Prostate gland (tissue), 2 donors: ENCODE data around the gene ILKAP. TPM values are rescaled to one million over a fixed set of nuclear protein-coding genes. Genes with fewer than 3 reads are reported as not detected.

Experiments
- DNase-seq: peaks from one replicate; pipeline ENCODE4 v3.0.0-alpha.2; 2019; ENCODE audit warnings: low spot score
- H3K27ac ChIP-seq, 2 donors: fragments of 200-600 bp; sonication (generic); 2 replicates each; pipeline ENCODE4 v1.5.1; 2017 to 2019
- H3K27me3 ChIP-seq: fragments of 200-600 bp; sonication (generic); replicated peaks from 2 replicates; pipeline ENCODE4 v1.5.1; 2019; ENCODE audit not compliant: insufficient read depth
- H3K36me3 ChIP-seq, 2 donors: fragments of 200-600 bp; sonication (generic); 1 replicate in 1 of 2; 2 replicates in 1 of 2; pipeline versions ENCODE4 v1.5.1 to v1.8.1; 2017 to 2019
- H3K4me1 ChIP-seq: fragments of 200-600 bp; sonication (generic); replicated peaks from 2 replicates; pipeline ENCODE4 v1.5.1; 2019
- H3K4me3 ChIP-seq, 2 donors: fragments of 200-600 bp; sonication (generic); 2 replicates each; pipeline ENCODE4 v1.5.1; 2017 to 2019
- H3K9me3 ChIP-seq: fragments of 200-600 bp; sonication (generic); 2 replicates; pipeline ENCODE4 v1.5.1; 2017
- POLR2A ChIP-seq: fragments of 450-650 bp; IDR thresholded peaks from one replicate; pipeline ENCODE4 v1.6.1; 2016; ENCODE audit warnings: antibody characterized with exemption, mild to moderate bottlenecking
- POLR2AphosphoS5 ChIP-seq: sonication (generic); formaldehyde crosslinking; IDR thresholded peaks from one replicate; pipeline ENCODE4 v1.6.1; 2017; ENCODE audit warnings: antibody characterized with exemption
- WGBS: methylation state at CpG from one replicate; pipeline ENCODE4 v1.1.5; 2018; 5-methylcytosine and 5-hydroxymethylcytosine counted together
- intact Hi-C: fragments of 100-400 bp; cut with DNase I; formaldehyde crosslinking; loops from one replicate; pipeline ENCODE4 v1.14.2; 2022
- total RNA-seq, 2 donors: library from RNA; depleted of rRNA; stranded (reverse); fragments of >200 nt; gene quantifications; one replicate each; pipeline ENCODE4 v1.1.0, GENCODE V29; 2016
- TF ChIP-seq, protein P1 (sequence below), 4 experiments: fragments of 200-600 bp in 2 of 4; fragments of 450-650 bp in 2 of 4; sonication (generic) in 2 of 4; IDR thresholded peaks; 1 replicate in 3 of 4; 2 replicates in 1 of 4; pipeline ENCODE4 v1.5.1; 2016 to 2019; ENCODE audit warnings: antibody characterized with exemption in 4 of 4, mild to moderate bottlenecking in 2 of 4, moderate library complexity in 2 of 4

ILKAP gene
- total RNA-seq, 2 donors from 2014 or later: 33.6 to 41.8 TPM

DNA sequence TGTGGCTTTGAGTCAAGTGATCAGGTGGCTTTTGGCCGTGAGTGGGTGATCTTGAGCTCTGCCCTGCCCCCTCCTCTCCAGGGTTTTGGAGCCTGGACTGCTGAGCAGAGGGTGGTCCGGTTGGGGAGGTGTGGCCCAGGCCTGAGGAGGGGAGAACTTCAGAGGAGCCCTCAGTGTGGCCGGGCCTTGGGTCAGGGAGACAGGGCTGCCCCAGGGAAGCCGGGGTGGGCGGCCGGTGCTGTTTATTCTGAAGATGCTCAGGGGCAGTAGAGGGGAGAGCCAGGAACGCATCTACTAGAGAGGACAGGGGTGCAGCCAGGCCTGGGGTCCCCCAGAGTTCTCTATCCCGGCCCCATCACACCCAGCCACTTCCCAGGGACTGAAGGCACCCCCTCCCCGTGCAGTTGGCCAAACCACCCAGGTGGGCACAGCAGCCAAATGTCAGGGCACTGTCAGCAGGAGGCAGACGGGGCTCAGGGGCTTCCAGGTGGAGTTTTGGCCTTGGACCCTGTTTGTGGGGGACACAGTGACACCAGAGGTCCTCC is 43.8 kb downstream of the ILKAP start:
- Histone ChIP-seq H3K27me3 (peaks cover 5% of the 10 kb centered on the region), H3K36me3 (no peaks in the 10 kb centered on the region), H3K9me3 (no peaks in the 10 kb centered on the region), H3K27ac (no peak overlapping the region), H3K4me3 (no peak overlapping the region), H3K4me1 (no peaks in the 10 kb centered on the region)
- DNase-seq: no peak
- 71% methylated on average over 10 of the region's 10 CpGs for WGBS
- TF ChIP-seq, protein P1, sequence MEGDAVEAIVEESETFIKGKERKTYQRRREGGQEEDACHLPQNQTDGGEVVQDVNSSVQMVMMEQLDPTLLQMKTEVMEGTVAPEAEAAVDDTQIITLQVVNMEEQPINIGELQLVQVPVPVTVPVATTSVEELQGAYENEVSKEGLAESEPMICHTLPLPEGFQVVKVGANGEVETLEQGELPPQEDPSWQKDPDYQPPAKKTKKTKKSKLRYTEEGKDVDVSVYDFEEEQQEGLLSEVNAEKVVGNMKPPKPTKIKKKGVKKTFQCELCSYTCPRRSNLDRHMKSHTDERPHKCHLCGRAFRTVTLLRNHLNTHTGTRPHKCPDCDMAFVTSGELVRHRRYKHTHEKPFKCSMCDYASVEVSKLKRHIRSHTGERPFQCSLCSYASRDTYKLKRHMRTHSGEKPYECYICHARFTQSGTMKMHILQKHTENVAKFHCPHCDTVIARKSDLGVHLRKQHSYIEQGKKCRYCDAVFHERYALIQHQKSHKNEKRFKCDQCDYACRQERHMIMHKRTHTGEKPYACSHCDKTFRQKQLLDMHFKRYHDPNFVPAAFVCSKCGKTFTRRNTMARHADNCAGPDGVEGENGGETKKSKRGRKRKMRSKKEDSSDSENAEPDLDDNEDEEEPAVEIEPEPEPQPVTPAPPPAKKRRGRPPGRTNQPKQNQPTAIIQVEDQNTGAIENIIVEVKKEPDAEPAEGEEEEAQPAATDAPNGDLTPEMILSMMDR (IDR thresholded peaks at IDR 0.05): no peak
- no peak for TF ChIP-seq POLR2A
- TF ChIP-seq POLR2AphosphoS5: no peak
- intact Hi-C loops: loop anchor here (10.0 kb wide), 1 partner anchor 305 kb away; the partner anchor contains the start of gene RAMP1

DNA sequence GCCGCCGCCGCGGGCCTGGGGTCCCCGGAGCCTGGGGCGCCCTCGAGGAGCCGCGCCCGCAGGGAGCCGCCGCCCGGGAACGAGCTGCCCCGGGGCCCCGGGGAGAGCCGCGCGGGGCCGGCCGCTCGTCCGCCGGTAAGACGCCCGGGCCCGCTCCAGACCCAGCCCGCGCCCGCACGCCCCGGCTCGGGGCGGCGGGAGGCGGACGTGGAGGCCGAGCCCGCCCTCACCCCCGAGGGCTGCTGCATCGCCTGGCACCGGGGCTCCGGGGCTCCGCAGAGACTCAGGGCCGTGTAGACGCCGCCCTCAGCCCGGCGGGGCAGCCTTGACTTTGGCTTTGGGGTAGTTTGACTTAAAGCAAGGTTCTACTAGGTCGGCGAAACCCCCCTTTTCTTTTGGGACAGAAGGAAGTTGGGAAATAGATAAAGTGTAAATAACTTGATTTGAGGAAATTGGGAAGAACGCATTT is 44.4 kb downstream of the ILKAP start:
- Histone ChIP-seq H3K27ac (no peak overlapping the region), H3K4me3 (peak overlapping the region; percentile 4 to 24), H3K36me3 (no peaks in the 10 kb centered on the region), H3K27me3 (peaks cover 5% of the 10 kb centered on the region), H3K9me3 (no peaks in the 10 kb centered on the region), H3K4me1 (no peaks in the 10 kb centered on the region)
- TF ChIP-seq, protein P1 (IDR thresholded peaks at IDR 0.05): peak in 1 of 4 experiments; percentile 7
- TF ChIP-seq POLR2AphosphoS5: no peak
- intact Hi-C loops: no loop called here
- 6% methylated on average over 22 of the region's 52 CpGs for WGBS
- no peak for DNase-seq

DNA sequence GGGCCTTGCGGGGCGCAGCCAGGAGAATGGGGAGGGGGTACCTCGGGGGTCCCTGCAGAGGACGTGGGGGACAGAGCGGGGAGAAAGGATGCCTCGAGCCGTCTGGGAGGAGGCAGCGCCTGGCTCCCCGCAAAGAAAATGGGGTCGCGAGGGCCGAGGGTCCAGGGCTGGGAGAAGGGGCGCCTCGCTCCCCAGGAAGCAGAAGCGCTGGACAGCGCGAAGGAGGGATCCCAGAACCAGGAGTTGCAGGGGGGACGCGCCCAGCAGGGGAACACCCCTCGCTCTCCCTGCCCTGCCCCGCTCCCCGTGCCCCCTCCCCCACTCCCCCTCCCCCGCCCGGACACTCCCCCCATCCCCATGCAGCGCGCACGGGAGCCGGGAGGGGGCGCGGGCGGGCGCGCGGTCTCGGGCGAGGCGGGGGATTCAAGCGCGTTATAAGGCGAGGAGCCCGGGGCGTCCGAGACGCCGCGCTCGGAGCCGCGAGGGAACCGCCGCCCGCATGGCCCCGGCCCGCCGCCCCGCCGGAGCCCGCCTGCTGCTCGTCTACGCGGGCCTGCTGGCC is 44.9 kb downstream of the ILKAP start, which contains the start of gene ERFE:
Gene ERFE (plus strand): TSS at position 462 of the 562 bp plus-strand sequence. CDS start 38 bp downstream, at position 500.
- no peak within 1 kb of the TSS for H3K27ac ChIP-seq

DNA sequence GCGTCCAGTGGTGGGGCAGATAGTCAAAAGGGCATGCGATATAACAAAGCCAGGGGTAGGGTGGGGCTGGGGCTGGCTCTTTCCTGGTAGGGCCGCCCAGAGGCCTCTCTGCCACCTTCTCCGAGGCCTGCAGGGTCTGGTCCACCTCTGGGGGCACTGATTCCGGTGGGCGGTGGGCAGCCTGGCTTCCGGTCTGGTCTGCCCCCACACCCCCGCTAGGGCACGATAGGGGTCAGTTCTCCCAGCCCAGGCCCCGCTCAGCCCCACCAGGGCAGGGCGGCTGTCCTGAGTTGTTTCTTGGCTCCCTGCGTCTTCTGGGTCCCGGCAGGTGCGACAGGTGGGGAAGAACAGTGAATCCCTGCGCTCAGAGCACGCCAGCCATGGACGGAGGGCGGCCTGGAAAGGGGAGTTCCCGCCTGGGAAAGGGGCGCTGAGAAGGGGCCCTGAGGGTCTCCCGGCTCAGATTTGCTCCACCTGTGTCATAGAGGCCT is 45.4 kb downstream of the ILKAP start:
- H3K4me3 ChIP-seq: no peak overlapping the region
- TF ChIP-seq, protein P1 (IDR thresholded peaks at IDR 0.05): no peak
- TF ChIP-seq POLR2AphosphoS5 (no peak), POLR2A (no peak)
- no peaks in the 10 kb centered on the region for H3K36me3 ChIP-seq
- intact Hi-C loops: no loop called here
- no peaks in the 10 kb centered on the region for H3K9me3 ChIP-seq
- H3K4me1 ChIP-seq: no peaks in the 10 kb centered on the region
- no peaks in the 10 kb centered on the region for H3K27me3 ChIP-seq
- no peak overlapping the region for H3K27ac ChIP-seq
- 61% methylated on average over 21 of the region's 21 CpGs for WGBS
- DNase-seq: no peak

More for the DNA sequence above, 44.9 kb downstream of the ILKAP start, which contains the start of gene ERFE:
- Histone ChIP-seq H3K36me3 (no peaks in the 10 kb centered on the region), H3K27me3 (peaks cover 2% of the 10 kb centered on the region), H3K9me3 (no peaks in the 10 kb centered on the region), H3K4me3 (peak within 1 kb of the TSS; percentile 4 to 24), H3K4me1 (no peaks in the 10 kb centered on the region)
- no peak for DNase-seq
- intact Hi-C loops: no loop called here
- TF ChIP-seq, protein P1 (IDR thresholded peaks at IDR 0.05): peak in 2 of 4 experiments; percentile 19 to 39
- no peak for TF ChIP-seq POLR2A
- WGBS: 33% methylated on average over 19 of the region's 61 CpGs
